ENCODE results near the gene CSTPP1. TPM values are rescaled to one million over a fixed set of nuclear protein-coding genes. Genes with fewer than 3 reads are reported as not detected.

The CSTPP1 gene
- total RNA-seq, 4 donors from 2014 or later, result 35.3 to 51.9 (median 39.7) TPM

DNA sequence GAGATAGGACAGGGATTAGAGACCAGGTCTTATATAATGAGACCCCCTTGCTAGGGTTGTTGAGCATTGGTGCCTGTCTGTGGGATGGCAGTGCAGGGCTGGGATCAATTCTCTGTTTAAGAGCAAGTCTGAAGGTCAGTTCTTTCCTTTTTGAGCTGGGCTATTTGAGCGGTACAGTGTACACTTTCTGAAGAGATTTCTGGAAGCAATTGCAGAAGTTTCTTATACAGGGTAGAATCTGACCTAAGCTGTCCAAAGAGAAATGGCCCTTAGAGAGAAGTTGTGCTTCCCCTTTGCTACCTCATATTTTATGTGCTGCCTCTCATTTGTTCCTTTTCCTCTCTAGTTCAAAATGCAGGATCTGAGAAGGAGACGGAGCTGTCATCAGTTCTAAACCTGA lies 35.8 kb downstream of the CSTPP1 start:
- 65 to 67% methylated on average over 2 of the region's 2 CpGs for WGBS, 2 donors
- Histone ChIP-seq H3K27me3 (no peaks in the 10 kb centered on the region), H3K4me3 (no peak overlapping the region), H3K9me3 (no peaks in the 10 kb centered on the region), H3K27ac (no peak overlapping the region), H3K4me1 (peaks cover 0 to 18% (median 0%) of the 10 kb centered on the region in 4 donors), H3K36me3 (no peaks in the 10 kb centered on the region)
- TF ChIP-seq POLR2A (IDR thresholded peaks at IDR 0.05) (no peak), CTCF (IDR thresholded peaks at IDR 0.05) (no peak), EP300 (IDR thresholded peaks at IDR 0.05) (no peak)
- no peak for DNase-seq (ENCODE audit: low spot score in 2 of 2)

DNA sequence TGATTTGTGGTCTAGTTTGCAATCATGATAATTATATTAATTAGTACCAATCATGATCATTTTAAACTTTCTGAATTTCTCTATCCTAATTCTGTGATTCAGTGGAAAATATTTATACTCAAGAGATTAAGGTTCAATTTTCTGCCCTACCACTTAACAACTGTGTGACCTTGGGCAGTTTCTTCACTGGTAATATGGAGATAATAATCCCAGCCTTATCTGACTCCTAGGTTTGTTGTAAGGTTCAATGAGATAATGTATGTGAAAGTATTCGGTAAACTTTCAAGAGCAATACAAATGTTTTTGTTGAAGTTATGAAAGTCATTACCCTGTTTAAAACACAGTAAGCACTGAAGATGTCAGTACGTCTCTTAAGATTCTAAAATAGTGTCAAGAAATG lies 36.3 kb downstream of the CSTPP1 start:
- no peaks in the 10 kb centered on the region for H3K9me3 ChIP-seq
- DNase-seq (ENCODE audit: low spot score in 2 of 2), result no peak

DNA sequence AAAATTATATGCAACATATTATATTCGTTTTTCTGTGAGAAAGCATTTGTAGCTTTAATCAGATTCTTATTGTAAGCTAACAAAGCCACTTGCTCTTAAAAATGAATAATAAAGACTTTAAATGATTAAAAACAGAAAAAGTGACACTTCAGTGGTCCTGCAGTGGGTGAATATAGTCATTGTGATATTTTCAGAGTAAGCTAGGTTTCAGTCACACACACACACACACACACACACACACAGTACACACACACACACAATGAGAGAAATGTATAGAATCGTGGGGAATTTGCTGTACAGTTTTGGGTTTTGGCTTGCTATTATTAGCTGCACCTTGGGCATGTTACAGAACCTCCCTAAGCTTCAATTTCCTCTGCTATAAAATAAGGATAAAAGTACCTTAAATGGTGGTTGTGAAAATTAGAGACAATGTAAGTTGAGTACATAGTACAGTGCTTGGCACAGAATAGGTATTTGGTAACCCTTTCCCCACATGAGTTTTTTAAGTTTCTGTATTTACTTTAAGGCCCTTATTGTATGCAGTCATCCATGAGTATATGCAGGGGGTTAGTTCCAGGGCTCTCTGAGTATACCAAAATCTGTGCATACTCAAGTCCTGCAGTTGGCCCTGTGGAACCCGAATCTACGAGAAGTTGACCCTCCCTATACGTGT lies 39.8 kb downstream of the CSTPP1 start:
- no peak for TF ChIP-seq POLR2A (IDR thresholded peaks at IDR 0.05)
- TF ChIP-seq CTCF (IDR thresholded peaks at IDR 0.05), result no peak
- TF ChIP-seq EP300 (IDR thresholded peaks at IDR 0.05), result no peak
- Histone ChIP-seq H3K9me3 (no peaks in the 10 kb centered on the region), H3K4me3 (no peak overlapping the region), H3K36me3 (no peaks in the 10 kb centered on the region), H3K27ac (peak overlapping the region in 1 of 4 donors; percentile 56), H3K27me3 (no peaks in the 10 kb centered on the region), H3K4me1 (peaks cover 0 to 30% (median 0%) of the 10 kb centered on the region in 4 donors)
- 70 to 74% methylated on average over 5 of the region's 5 CpGs for WGBS, 2 donors
- DNase-seq (ENCODE audit: low spot score in 2 of 2), result no peak

More for the DNA sequence above, 36.3 kb downstream of the CSTPP1 start:
- Histone ChIP-seq H3K36me3 (no peaks in the 10 kb centered on the region), H3K27me3 (no peaks in the 10 kb centered on the region), H3K4me1 (peaks cover 0 to 21% (median 0%) of the 10 kb centered on the region in 4 donors), H3K27ac (no peak overlapping the region), H3K4me3 (no peak overlapping the region)
- TF ChIP-seq EP300 (IDR thresholded peaks at IDR 0.05) (no peak), CTCF (IDR thresholded peaks at IDR 0.05) (no peak), POLR2A (IDR thresholded peaks at IDR 0.05) (no peak)
- WGBS, 2 donors, result 82 to 91% methylated on average over 2 of the region's 2 CpGs

DNA sequence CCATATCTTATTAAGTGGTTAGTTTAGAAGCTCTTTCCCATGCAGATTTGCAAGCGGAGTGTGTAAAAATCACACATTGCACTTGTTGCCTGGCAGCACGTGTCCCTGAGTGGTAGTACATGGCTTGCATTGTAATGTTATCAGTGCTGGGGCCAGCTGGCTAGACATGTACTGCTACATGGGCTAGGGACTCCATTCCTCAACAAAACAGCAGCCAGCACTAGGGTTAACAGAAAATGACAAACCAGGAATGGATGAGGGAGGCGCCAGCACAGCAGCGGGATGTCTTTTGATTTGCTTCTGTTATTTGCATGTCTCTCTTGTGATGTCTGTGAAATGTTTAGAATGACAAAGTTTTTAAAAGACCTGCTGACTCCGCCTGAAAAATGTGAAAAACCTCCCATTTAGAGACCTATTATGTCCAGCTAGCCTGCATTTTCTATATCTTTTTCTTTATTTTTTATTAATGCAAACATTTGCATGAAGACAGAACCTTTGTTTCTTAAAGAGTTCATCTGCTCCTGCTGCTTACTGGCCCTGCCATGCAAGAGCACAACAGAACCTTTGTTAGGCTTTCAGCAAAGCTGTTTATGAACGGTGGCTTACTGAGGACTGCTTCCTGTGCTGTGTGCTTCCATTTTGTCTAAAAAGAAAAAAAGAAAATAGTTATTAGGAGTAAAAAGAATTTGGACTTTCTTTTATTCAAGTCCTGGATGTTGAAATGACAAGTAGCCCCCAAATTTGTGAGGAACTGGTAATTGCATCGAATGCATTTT lies 40.7 kb downstream of the CSTPP1 start:
- no peaks in the 10 kb centered on the region for H3K9me3 ChIP-seq

More for the DNA sequence above, 40.7 kb downstream of the CSTPP1 start:
- no peak for DNase-seq (ENCODE audit: low spot score in 2 of 2)
- peak overlapping the region in 2 of 4 donors; percentile 7 to 56 for H3K27ac ChIP-seq
- 38 to 50% methylated on average over 7 of the region's 7 CpGs for whole genome bisulfite sequencing, 2 donors
- H3K4me1 ChIP-seq, result peaks cover 0 to 24% (median 0%) of the 10 kb centered on the region in 4 donors
- H3K27me3 ChIP-seq, result no peaks in the 10 kb centered on the region
- H3K4me3 ChIP-seq, result no peak overlapping the region
- no peaks in the 10 kb centered on the region for H3K36me3 ChIP-seq
- TF ChIP-seq CTCF (IDR thresholded peaks at IDR 0.05), result no peak
- no peak for TF ChIP-seq POLR2A (IDR thresholded peaks at IDR 0.05)
- no peak for TF ChIP-seq EP300 (IDR thresholded peaks at IDR 0.05)

Measured in tibial nerve (tissue), 4 donors.